ENCODE results near the gene ERCC6L2.
A peak's percentile ranks its signal among the peaks of the same experiment; 100 is the strongest.

Gene ERCC6L2

DNA sequence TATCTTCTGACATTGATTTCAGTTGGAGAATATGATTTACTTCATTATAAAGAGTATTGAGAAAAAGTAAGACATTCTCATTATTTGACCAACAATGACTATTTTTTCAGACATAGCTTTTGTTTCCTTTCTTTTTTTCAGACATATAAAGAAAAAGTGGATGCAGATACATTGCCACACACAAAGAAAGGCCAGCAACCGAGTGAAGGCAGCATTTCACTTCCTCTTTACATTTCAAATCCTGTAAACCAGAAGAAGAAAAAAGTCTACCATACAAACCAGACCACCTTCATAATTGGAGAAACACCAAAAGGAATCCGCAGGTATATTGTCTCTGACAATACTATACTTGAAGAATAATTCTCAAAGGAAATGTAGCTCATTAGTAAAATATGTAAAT lies 128.9 kb downstream of the ERCC6L2 start:
- Histone ChIP-seq H3K27me3 (ENCODE audit: insufficient read depth, low read depth) (no peaks in the 10 kb centered on the region), H3K9ac (no peak overlapping the region), H3K4me1 (ENCODE audit: low read depth, poor library complexity, severe bottlenecking) (peaks cover 38% of the 10 kb centered on the region), H4K20me1 (ENCODE audit: insufficient read depth) (no peaks in the 10 kb centered on the region), H2AFZ (ENCODE audit: low read depth) (no peak overlapping the region), H3K36me3 (ENCODE audit: insufficient read depth) (no peaks in the 10 kb centered on the region), H3K79me2 (ENCODE audit: insufficient read depth, low read depth) (no peaks in the 10 kb centered on the region), H3K4me3 (IDR thresholded peaks at IDR 0.05; ENCODE audit: insufficient read depth, low read depth, low read length) (no peak overlapping the region), H3K27ac (no peak overlapping the region), H3K4me2 (no peak overlapping the region)
- TF ChIP-seq CTCF (conservative IDR thresholded peaks at IDR 0.05; ENCODE audit: low read depth, low read length) = no peak

- H3K4me2 ChIP-seq = peak overlapping the region; percentile 47; the same call in 1 of the 2 replicates
- H4K20me1 ChIP-seq (ENCODE audit: insufficient read depth) = no peaks in the 10 kb centered on the region
- no peaks in the 10 kb centered on the region for H3K27me3 ChIP-seq (ENCODE audit: insufficient read depth, low read depth)
- no peaks in the 10 kb centered on the region for H3K79me2 ChIP-seq (ENCODE audit: insufficient read depth, low read depth)
- no peaks in the 10 kb centered on the region for H3K36me3 ChIP-seq (ENCODE audit: insufficient read depth)
- H3K4me3 ChIP-seq (IDR thresholded peaks at IDR 0.05; ENCODE audit: insufficient read depth, low read depth, low read length) = no peak overlapping the region
- H3K27ac ChIP-seq = peak overlapping the region; percentile 28; the same call in 1 of the 2 replicates
- no peak overlapping the region for H2AFZ ChIP-seq (ENCODE audit: low read depth)
- TF ChIP-seq CTCF (conservative IDR thresholded peaks at IDR 0.05; ENCODE audit: low read depth, low read length) = no peak
- peaks cover 58% of the 10 kb centered on the region for H3K4me1 ChIP-seq (ENCODE audit: low read depth, poor library complexity, severe bottlenecking)
- H3K9ac ChIP-seq = no peak overlapping the region
These were observed 130.9 kb downstream of the ERCC6L2 start for GRCh38 chr9:96006296-96006879.

- no peak for TF ChIP-seq CTCF (conservative IDR thresholded peaks at IDR 0.05; ENCODE audit: low read depth, low read length)
- Histone ChIP-seq H3K4me3 (IDR thresholded peaks at IDR 0.05; ENCODE audit: insufficient read depth, low read depth, low read length) (no peak overlapping the region), H2AFZ (ENCODE audit: low read depth) (no peak overlapping the region), H3K79me2 (ENCODE audit: insufficient read depth, low read depth) (no peaks in the 10 kb centered on the region), H3K36me3 (ENCODE audit: insufficient read depth) (no peaks in the 10 kb centered on the region), H4K20me1 (ENCODE audit: insufficient read depth) (no peaks in the 10 kb centered on the region), H3K9ac (no peak overlapping the region), H3K4me1 (ENCODE audit: low read depth, poor library complexity, severe bottlenecking) (peaks cover 63% of the 10 kb centered on the region), H3K4me2 (peak overlapping the region; percentile 47; the same call in 1 of the 2 replicates), H3K27me3 (ENCODE audit: insufficient read depth, low read depth) (no peaks in the 10 kb centered on the region), H3K27ac (peak overlapping the region; percentile 28; the same call in 1 of the 2 replicates)
These were observed 131.5 kb downstream of the ERCC6L2 start for GRCh38 chr9:96006961-96007360.

DNA sequence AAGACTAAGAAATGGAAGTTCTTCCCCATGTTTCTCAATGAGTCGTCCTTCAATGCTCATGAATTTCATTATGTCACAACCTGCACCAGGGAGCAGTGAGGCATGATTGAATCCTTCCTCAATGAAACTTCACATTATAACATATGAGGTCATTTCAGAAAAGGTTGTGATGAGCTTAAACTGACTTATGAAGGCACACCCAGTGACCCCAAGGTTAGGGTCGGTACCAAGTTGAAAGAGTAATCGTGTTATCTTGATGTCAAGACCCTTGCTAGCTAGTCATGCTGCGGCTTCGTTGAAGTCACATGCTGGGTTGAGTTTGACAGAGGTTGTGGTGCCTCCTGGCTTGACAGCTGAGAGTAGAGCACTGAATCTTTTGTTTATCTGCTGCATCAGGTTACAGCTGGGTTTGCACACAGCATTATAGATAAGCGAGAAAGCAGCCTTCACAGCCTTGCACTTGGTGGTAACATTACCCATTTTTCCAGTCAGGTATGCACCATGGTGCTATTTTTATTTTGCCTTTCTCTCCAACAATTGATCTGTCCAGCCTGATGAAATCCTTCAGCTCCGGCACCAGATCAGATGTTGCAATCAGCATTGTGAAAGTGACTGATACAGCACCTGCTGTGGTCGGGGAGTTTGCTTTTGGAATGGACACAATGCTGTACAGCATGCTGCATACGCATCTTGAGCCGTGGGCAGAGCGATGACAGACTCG lies 133.2 kb downstream of the ERCC6L2 start:
- Histone ChIP-seq H3K36me3 (ENCODE audit: insufficient read depth) (no peaks in the 10 kb centered on the region), H4K20me1 (ENCODE audit: insufficient read depth) (no peaks in the 10 kb centered on the region), H3K27ac (peak overlapping the region; percentile 88), H2AFZ (ENCODE audit: low read depth) (peak overlapping the region; percentile 45; the same call in 1 of the 2 replicates), H3K79me2 (ENCODE audit: insufficient read depth, low read depth) (no peaks in the 10 kb centered on the region), H3K9ac (peak overlapping the region; percentile 51), H3K4me2 (peak overlapping the region; percentile 83), H3K4me1 (ENCODE audit: low read depth, poor library complexity, severe bottlenecking) (peaks cover 63% of the 10 kb centered on the region), H3K4me3 (IDR thresholded peaks at IDR 0.05; ENCODE audit: insufficient read depth, low read depth, low read length) (no peak overlapping the region), H3K27me3 (ENCODE audit: insufficient read depth, low read depth) (no peaks in the 10 kb centered on the region)
- TF ChIP-seq CTCF (conservative IDR thresholded peaks at IDR 0.05; ENCODE audit: low read depth, low read length) = no peak

Measured in KMS-11 (cell line).